GM19239 (cell line): ENCODE results near the gene GTPBP10.

Experiments
- DNase-seq: peaks from one replicate; pipeline ENCODE4 v3.0.0; 2011; ENCODE audit warnings: low spot score; ENCODE audit not compliant: insufficient read length
- FAIRE-seq: peaks from 2 replicates; lab custom pipeline; 2011; peaks lifted over from hg19 to GRCh38; lab: Jason Lieb, UNC

The GTPBP10 gene

DNA sequence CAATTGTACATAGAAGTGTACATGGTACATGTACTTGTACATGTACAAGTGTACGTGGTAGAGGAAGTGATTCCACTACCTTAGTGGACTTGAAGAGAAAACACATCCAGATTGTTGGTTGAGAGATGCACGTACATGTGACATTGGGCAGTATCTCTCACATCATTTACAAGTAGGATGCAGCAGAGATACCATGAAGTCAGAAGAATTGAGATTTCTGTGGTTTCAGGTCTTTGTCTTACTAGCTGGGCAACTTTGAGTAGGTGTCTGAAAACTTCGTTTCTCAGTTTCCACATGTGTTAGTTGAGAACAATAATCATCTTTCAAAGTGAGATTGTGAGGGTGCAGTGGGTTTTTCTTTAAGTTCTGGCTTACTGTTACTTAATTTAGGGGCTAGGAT is 78.2 kb downstream of the GTPBP10 start:
- peak; percentile 76 for FAIRE-seq
- DNase-seq, result no peak

DNA sequence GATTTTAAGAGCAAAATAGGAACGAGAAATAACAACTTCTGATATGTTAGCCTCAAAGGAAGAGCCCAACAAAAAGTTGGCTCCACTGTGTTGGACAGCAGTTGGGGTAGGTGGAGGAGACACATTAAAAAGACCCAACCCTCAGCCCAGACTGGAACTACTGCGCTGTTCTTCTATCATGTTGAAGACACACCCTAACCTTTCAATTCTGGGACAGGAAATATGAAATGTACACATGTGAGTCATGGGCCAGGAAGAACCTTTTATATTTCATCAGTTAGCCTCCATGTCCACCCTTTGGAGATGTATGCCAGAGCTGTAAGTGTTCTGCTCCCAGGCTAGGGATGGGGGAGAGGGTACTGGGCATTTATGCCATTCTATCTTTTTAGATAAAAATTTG is 78.9 kb downstream of the GTPBP10 start:
- FAIRE-seq, result no peak
- DNase-seq, result no peak

DNA sequence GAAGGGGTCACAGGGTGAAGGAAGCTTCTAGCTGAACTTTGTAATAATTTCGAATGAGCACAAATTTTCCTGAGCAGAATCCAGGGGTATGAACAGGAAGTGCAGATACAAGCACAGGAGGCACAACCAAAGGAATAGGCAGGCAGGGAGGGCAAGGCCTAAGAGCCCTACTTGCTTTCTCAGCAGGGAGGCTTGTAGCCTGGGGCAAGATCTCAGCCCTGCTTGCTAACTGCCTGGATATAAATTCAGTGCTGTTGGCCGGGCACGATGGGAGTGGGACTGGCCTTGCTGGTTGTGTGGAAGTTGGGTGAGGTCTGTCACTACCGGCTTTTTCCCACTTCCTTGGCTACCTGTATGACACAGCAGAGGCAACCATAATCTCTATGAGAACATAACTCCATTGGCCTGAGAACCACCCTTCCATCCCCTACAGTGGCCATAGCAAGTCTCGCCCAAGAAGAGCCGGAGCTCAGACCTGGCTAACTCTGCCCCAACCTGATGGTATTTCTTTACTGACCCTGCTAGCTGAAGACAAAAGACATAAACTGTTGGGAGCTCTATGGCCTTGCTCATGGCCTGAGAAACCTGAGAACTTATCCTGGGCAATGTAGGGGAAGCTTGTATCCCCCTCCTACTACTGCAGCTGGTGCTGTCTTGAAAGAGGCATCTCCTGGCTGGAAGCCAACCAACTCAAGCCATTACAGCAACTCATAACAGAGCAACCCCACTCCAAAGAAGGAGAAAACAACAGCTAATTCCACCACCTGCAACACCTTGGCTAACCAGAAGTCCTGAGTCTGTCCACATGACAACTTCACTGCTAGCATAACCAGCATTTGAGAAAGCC is 84.3 kb downstream of the GTPBP10 start:
- FAIRE-seq, result no peak
- no peak for DNase-seq

DNA sequence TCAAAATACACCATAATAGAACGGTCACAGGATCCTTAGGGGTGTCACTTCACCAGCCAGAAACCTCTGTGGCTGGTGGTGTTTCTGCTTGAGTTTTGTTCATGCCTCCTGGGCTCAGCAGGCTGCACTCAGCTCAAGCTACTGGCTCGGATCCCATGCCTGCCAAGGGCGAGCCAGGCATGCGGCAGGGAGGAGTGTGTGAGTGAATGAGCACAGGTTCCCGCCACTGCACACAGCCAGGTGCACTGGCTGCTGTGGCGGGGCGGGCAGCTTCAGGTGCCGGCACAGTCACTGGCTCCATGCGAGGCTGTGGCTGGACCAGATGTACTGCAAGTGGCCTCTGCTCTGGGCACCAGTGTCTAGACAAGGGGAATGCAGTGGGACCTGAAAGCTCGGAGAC is 86.2 kb downstream of the GTPBP10 start:
- FAIRE-seq (no peak), DNase-seq (no peak)

DNA sequence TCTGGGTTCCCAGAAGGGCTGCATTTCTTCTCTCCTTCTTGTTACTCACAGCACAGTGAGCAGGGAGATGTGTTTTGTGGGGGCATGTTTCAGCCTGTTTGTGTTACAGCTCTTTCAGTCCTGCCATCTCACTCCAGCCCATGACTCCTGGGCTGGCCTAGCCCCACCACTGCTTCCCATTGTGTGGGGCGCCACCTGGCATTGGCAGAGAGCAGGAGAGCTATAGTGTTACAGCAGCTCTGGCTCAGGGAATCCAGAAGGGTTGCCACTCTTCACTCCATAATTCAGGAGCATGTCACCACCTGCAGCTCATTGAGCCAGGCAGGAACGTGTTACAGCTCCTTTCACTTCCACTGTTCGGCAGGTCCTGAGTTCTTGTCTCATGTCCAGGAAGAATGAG is 86.7 kb downstream of the GTPBP10 start:
- FAIRE-seq (no peak), DNase-seq (no peak)
